HG03558 (cell line): Measurements from ENCODE around the gene HM13.
"Not testable (repeated sequence)": the region's sequence is repeated elsewhere in the genome, so short reads cannot be mapped to it uniquely, and the experiment has no call there.

ENCODE experiments used
- ATAC-seq: cut with Tn5 transposase; IDR thresholded peaks from one replicate; pipeline ENCODE4 v1.9.1; 2021; ENCODE audit warnings: moderate number of reproducible peaks; ENCODE audit not compliant: unreplicated experiment; ENCODE audit errors: extremely low read depth

HM13 gene

DNA sequence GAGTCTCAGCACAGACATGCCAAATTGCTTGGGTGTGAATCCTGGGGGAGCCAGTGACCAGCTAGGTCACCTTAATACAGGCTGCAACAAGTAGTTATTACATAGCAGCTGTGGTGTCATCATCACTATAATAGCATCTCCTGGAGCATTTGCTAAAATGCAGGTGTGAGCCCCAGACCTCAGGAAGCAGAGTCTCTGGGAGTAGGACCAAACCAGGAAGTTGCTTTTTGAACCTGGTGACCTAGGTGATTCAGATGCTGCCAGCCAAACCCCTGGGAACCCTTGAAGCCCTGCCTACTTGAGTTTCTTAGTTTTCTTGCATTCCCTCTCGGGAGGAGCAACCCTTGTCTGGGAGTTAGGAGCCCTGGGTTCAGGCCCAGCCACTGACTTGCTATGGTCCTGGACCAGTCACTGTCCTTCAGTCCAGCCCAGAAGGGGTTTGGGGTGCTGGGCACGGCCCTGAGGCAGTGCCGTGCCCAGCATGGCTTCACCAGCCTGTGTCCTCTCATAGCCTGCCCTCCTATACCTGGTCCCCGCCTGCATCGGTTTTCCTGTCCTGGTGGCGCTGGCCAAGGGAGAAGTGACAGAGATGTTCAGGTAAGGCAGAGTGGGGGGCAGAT, 51.6 kb downstream of the HM13 start:
- ATAC-seq = no peak

GRCh38 chr20:31566319-31566657, 52.0 kb downstream of the HM13 start:
- no peak for ATAC-seq

DNA sequence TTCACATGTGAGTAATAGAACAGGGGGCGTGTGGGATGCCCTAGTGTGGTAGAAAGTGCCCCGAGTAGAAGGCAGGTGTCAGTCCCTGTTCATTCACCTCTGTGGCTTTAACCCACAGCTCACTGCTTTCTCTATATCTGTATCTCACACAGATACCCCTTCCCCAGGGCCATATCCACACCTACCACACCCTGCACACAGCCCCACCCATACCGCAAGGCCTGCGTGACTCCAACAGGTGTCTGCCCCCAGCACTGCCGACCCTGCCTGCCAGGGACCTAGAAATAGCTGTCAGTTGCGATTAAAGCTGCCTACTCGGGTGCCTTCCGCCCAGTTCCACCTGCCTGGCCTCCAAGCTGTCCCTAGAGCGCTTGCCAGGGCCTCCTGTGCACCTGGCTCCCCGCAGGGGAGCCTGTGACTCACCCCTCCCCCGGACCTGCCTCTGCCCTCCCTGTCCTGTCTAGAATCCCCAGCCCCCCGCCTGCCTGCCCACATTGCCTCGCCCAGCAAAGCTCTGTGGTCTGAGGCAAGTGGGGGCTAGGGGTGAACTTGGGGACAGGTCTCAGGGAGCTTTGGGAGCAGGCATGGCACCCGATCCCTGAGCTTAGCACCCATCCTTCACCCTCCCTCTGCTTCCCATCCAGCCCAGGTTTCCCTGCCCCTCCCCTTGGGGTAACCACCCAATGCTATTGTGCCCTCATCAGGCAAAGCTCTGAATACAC, 52.6 kb downstream of the HM13 start:
- ATAC-seq = no peak

GRCh38 chr20:31567380-31567720, 53.1 kb downstream of the HM13 start:
- no peak for ATAC-seq

GRCh38 chr20:31568041-31568731, 53.9 kb downstream of the HM13 start:
- ATAC-seq = no peak

DNA sequence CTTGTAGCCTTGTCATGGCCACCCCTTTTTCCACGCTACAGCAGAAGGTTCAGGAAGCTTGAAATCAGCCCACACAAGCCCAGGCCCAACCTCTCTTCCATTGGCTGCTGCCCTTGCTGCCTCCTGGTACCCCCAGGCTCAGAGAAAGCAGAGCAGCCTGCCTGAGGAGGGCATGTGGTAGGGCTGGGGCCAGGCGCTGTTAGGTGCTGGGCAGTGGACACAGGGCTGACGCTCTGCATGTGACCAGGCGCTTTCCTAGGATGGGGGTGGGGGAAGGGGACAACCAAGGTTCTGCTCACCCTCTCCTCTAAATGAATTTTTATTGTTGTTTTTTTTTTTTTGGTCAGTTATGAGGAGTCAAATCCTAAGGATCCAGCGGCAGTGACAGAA, 54.5 kb downstream of the HM13 start:
- ATAC-seq = no peak

DNA sequence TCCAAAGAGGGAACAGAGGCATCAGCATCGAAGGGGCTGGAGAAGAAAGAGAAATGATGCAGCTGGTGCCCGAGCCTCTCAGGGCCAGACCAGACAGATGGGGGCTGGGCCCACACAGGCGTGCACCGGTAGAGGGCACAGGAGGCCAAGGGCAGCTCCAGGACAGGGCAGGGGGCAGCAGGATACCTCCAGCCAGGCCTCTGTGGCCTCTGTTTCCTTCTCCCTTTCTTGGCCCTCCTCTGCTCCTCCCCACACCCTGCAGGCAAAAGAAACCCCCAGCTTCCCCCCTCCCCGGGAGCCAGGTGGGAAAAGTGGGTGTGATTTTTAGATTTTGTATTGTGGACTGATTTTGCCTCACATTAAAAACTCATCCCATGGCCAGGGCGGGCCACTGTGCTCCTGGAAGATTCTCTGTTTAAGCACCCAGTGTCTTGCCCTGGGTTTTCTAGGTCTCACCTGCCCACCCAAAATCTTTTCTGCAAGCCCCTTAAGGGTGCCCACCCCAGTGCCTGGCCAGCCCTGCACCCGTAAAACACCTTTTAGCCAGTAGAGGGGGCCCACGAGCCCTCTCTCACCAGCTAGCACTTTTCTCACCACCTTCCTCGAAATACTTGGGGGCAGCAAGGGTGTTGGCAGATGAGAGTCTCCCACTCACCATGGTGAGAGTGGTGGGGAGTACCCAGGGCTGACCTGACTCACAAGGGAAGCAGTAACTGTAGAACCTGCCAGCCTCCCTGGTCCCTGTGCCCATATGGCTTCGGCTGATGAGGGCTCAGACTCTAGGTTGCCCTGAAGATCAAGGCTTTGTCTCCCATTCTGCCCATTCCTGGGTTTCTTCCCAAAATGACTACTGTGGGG, 55.1 kb downstream of the HM13 start:
- ATAC-seq = no peak

DNA sequence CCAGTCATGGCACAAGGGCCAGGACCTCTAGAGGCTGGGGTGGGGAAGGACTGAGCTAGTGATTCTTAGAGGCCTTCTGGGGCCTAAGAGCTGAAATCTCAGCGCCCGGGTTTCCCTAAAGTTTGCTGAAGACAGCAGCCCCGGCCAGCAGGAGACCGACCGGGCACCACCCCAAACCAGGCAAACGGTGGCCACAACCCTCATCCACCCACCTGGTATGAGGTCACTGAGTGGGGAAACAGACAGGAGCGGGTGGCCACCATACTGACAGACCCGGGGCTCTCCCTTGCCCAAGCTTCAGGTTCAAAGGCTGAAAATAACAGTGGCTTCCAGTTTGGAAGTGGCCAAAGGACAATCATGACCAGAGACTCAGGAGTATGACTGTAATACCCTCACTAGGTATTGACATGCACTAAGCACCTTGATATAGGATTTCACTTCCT, 55.8 kb downstream of the HM13 start:
- no peak for ATAC-seq

GRCh38 chr20:31570735-31571617, 56.7 kb downstream of the HM13 start:
- no peak for ATAC-seq

DNA sequence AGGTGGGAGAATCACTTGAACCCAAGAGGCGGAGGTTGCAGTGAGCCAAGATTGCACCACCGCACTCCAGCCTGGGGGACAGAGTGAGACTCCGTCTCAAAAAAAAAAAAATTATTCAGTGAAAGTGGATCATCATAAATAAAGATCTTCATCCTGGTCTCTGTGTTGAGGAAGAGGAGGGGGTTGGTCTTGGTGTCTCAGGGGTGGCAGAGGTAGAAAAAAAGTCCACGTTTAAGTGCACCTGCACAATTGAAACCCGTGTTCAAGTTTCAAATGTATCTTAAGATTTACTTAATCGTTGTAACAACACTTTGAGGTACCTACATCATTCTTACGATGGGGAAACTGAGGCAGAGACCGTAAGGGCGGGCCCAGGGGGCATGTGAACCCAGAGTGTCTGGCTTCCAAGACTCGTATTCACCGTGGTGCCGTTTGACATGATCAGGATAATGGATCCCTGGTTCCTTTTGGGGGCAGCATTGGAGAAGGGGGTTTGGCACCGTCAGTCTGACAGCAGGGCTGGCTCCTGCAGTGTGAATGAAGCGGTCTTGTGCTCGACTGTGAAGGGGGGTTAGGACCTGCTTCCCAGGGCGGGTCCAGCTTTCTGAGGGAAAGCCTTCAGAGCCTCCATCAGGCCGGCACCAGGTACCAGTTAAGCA, 57.9 kb downstream of the HM13 start:
- ATAC-seq = no peak

DNA sequence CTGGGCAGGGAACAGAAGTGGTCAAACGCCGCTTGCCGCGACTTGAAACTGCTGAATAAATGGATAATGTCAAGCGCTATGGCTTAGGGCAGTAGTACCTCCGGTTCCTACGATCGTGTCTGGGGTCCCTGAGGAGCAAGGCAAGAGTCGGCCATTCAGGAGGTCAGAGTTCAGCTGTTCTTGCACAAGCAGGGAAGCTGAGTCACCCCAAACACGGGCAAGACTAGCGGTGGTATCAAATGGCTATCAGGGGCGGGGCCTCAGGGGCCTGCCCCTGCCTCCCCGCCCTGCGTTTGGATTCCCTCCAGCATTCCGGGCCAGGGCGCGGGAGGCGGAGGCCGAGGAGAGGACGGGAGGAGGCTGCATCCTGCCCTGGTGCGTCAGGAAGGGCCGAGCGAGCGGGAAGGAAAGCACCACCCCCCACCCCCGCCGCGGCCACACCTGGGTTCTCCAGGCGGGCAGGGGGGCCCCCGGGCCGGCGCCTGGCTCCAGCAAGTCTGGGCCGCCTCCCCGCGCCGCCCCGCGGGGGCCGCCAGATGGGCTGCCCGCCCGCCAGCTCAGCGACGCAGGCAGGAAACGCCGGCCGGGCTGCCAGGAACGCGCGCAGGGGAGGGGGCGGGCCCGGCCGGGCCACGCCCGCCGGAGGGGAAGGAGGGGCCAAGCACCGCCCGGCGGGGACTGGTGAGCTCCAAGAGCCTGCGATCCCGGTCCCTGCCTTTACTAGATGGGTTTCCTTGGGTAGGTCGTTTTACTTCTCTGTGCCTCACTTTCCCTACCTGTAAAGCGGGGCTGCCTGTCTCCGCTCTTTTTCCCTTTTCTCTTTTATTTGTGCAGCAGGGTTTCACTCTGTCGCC, 58.7 kb downstream of the HM13 start:
- peak; percentile 80 for ATAC-seq

GRCh38 chr20:31573555-31574321, 59.5 kb downstream of the HM13 start:
- no peak for ATAC-seq

DNA sequence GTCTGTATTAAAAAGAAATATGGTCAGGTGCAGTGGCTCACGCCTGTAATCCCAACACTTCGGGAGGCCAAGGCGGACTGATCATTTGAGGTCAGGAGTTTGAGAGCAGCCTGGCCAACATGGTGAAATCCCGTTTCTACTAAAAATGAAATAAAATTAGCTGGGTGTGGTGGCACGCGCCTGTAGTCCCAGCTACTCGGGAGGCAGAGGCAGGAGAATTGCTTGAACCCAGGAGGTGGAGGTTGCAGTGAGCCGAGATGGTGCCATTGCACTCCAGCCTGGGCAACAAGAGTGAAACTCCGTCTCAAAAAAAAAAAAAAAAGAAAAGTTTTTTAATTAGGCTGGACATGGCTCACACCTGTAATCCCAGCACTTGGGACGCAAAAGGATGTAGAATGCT, 60.7 kb downstream of the HM13 start:
- ATAC-seq = not testable (repeated sequence)

- ATAC-seq = no peak
These were observed 62.5 kb downstream of the HM13 start for GRCh38 chr20:31576751-31577150.

DNA sequence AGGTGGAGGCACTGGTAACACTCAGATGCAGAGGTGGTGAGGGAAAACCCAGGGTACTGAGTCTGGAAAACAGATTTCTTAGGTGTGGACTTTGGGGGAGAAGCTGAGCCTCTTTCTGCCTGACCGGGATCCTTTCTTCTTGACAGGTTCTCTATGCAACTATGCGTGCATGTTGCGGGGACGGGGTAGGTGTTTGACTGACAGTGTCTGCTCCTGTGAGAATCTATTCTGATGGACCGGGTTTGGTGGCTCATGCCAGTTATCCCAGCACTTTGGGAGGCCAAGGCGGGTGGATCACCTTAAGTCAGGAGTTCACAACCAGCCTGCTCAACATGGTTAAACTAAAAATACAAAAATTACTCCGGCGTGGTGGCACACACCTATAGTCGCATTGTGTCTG, 63.0 kb downstream of the HM13 start:
- ATAC-seq = no peak

GRCh38 chr20:31578448-31579138, 64.4 kb downstream of the HM13 start:
- no peak for ATAC-seq

DNA sequence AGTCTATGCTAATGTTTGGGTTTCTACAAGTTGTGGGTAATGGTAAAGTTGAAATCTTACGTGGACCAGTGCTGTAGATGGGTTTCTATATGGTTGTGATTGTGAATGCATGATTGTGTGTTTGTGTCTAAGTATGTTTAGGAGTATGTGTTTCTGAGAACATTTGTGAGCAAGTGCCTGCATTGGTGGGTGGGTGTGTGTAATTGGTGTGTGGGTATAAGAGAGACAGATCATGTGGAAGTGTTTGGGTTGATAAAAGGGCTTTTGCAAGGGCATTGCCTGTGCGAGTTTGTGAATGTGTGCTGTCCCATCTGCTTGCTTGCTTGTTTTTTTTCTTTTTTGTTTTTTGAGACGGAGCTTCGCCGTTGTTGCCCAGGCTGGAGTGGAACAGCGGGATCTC, 65.0 kb downstream of the HM13 start:
- ATAC-seq = no peak
